H7 (cell line): ENCODE measurements around the gene ZNF750. TPM values are rescaled to one million over a fixed set of nuclear protein-coding genes. Genes with fewer than 3 reads are reported as not detected.

Experiments
- DNase-seq: peaks from one replicate; pipeline ENCODE4 v3.0.0; 2012
- H3K27me3 ChIP-seq: 2 replicates; pipeline ENCODE4 v1.6.0; 2011; ENCODE audit warnings: mild to moderate bottlenecking, low read length; ENCODE audit not compliant: control insufficient read depth, insufficient read depth
- H3K36me3 ChIP-seq: replicated peaks from 2 replicates; pipeline ENCODE4 v1.5.1; 2011; ENCODE audit warnings: low read length; ENCODE audit not compliant: control insufficient read depth, insufficient read depth
- H3K4me3 ChIP-seq: 2 replicates; pipeline ENCODE4 v1.5.1; 2011; ENCODE audit warnings: low read depth, mild to moderate bottlenecking, control low read depth, low read length, moderate library complexity; ENCODE audit not compliant: insufficient read depth
- total RNA-seq: library from RNA; depleted of rRNA; stranded (reverse); fragments of >200 nt; shearing (Covaris generic); gene quantifications from 2 replicates; pipeline ENCODE4 v1.2.3, GENCODE V29; 2014

Gene ZNF750
- total RNA-seq, 1 experiment from 2014 or later: not detected

GRCh38 chr17:82856361-82856760 lies 16.5 kb upstream of the ZNF750 start:
- Histone ChIP-seq H3K27me3 (no peaks in the 10 kb centered on the region), H3K4me3 (no peak overlapping the region), H3K36me3 (peaks cover 2% of the 10 kb centered on the region)
- DNase-seq: no peak

- DNase-seq: no peak
- H3K36me3 ChIP-seq: peaks cover 2% of the 10 kb centered on the region
- no peak overlapping the region for H3K4me3 ChIP-seq
- no peaks in the 10 kb centered on the region for H3K27me3 ChIP-seq
Observed at GRCh38 chr17:82854226-82854625, 14.4 kb upstream of the ZNF750 start.

GRCh38 chr17:82851381-82851780 lies 11.6 kb upstream of the ZNF750 start:
- H3K27me3 ChIP-seq: no peaks in the 10 kb centered on the region
- DNase-seq: no peak

GRCh38 chr17:82849076-82849945 lies 9.5 kb upstream of the ZNF750 start:
- no peak overlapping the region for H3K4me3 ChIP-seq
- no peaks in the 10 kb centered on the region; the same call in 1 of the 2 replicates for H3K36me3 ChIP-seq
- DNase-seq: no peak
- H3K27me3 ChIP-seq: no peaks in the 10 kb centered on the region

More at GRCh38 chr17:82851381-82851780, 11.6 kb upstream of the ZNF750 start:
- Histone ChIP-seq H3K4me3 (no peak overlapping the region), H3K36me3 (peaks cover 2% of the 10 kb centered on the region)

- no peak for DNase-seq
- Histone ChIP-seq H3K27me3 (no peaks in the 10 kb centered on the region), H3K4me3 (no peak overlapping the region), H3K36me3 (no peaks in the 10 kb centered on the region; the same call in 1 of the 2 replicates)
Observed at GRCh38 chr17:82848022-82848592, 8.3 kb upstream of the ZNF750 start.

GRCh38 chr17:82846061-82846691 lies 6.4 kb upstream of the ZNF750 start:
- no peak for DNase-seq

GRCh38 chr17:82845163-82845807 lies 5.5 kb upstream of the ZNF750 start:
- no peaks in the 10 kb centered on the region; the same call in none of the 2 replicates for H3K36me3 ChIP-seq
- no peak for DNase-seq
- H3K4me3 ChIP-seq: no peak overlapping the region
- no peaks in the 10 kb centered on the region for H3K27me3 ChIP-seq

More at GRCh38 chr17:82846061-82846691, 6.4 kb upstream of the ZNF750 start:
- Histone ChIP-seq H3K27me3 (no peaks in the 10 kb centered on the region), H3K36me3 (no peaks in the 10 kb centered on the region; the same call in none of the 2 replicates), H3K4me3 (no peak overlapping the region)

GRCh38 chr17:82844796-82845162 lies 5.0 kb upstream of the ZNF750 start:
- Histone ChIP-seq H3K36me3 (no peaks in the 10 kb centered on the region; the same call in none of the 2 replicates), H3K27me3 (no peaks in the 10 kb centered on the region), H3K4me3 (no peak overlapping the region)
- no peak for DNase-seq

- Histone ChIP-seq H3K36me3 (no peaks in the 10 kb centered on the region; the same call in none of the 2 replicates), H3K27me3 (no peaks in the 10 kb centered on the region), H3K4me3 (no peak overlapping the region)
- DNase-seq: no peak
Observed at GRCh38 chr17:82843904-82844680, 4.3 kb upstream of the ZNF750 start.

GRCh38 chr17:82841921-82842596 lies 2.2 kb upstream of the ZNF750 start:
- DNase-seq: no peak
- no peaks in the 10 kb centered on the region for H3K27me3 ChIP-seq

GRCh38 chr17:82840431-82840831 lies 609 bp upstream of the ZNF750 start:
- Histone ChIP-seq H3K36me3 (peaks cover 1% of the 10 kb centered on the region), H3K27me3 (no peaks in the 10 kb centered on the region), H3K4me3 (no peak overlapping the region)
- peak; percentile 75 for DNase-seq

More at GRCh38 chr17:82841921-82842596, 2.2 kb upstream of the ZNF750 start:
- no peak overlapping the region for H3K4me3 ChIP-seq
- no peaks in the 10 kb centered on the region; the same call in none of the 2 replicates for H3K36me3 ChIP-seq

GRCh38 chr17:82838386-82839063 lies 1.3 kb downstream of the ZNF750 start:
- Histone ChIP-seq H3K36me3 (peaks cover 2% of the 10 kb centered on the region), H3K27me3 (no peaks in the 10 kb centered on the region), H3K4me3 (no peak overlapping the region)
- DNase-seq: peak; percentile 20
